IPS-NIHi11 (cell line): ENCODE data around the gene TENT4A.

Experiments
- DNase-seq: peaks from one replicate; pipeline ENCODE4 v3.0.0; 2012; ENCODE audit warnings: mixed read lengths, low spot score

Gene TENT4A

DNA sequence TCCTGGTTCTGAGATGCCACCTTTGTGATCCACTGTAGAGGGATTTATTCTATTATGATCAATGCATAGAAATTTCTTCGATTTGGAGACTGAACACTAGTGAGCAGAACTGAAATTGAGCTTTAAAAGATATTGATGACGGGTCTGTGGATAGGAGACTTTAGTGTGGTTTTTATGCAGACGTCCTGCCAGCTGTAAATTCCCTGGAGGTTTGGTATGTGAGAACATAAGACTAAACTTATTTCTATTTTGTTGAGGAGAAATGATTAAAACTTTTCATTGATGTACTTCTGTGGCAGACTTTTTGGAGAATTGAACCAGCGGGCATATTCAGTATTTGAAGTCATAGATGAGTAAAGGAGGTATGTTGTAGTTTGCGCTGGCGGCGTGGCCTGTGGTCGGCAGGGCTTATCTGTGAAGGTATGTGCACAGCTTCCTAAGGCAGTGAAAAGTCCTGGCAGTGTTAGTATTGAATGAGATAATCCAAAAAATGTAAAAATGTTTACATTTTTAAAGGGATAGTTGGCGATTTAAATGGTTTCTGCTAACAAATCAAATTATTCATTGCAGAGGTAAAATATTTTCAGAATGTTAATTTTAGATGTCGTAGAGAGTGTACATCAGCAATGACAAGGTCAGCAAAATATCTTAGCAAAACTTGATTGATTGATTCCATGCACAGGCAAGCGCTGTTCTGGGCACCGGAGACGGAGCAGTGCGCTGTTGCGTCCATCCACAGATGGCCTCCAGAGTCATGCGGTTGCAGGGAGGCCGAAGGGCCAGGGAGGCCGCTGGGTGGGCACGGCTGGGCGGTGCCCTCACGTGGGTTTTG, 20.4 kb downstream of the TENT4A start:
- no peak for DNase-seq

DNA sequence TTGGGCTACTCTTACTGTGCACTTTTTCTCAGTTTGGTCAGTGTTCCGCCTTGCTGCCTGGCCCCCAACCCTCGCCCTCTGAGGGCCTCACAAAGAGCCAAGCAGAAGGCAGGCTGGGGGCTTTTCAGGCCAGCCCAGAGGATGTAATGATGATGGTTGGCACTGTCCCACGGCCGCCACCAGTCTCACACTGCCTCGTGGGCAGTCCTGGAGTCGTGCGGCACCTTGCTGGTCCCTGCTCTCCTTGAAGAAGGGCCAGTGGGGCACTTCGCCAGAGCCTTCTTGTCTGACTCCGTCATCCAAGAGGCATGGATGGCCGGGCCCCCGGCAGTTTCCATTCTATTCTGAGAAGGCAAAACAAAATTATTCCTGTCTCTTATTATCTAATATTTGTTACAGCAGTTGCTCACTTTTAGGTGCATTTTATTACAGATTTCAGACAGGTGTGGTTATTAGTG, 21.0 kb downstream of the TENT4A start:
- DNase-seq = no peak

DNA sequence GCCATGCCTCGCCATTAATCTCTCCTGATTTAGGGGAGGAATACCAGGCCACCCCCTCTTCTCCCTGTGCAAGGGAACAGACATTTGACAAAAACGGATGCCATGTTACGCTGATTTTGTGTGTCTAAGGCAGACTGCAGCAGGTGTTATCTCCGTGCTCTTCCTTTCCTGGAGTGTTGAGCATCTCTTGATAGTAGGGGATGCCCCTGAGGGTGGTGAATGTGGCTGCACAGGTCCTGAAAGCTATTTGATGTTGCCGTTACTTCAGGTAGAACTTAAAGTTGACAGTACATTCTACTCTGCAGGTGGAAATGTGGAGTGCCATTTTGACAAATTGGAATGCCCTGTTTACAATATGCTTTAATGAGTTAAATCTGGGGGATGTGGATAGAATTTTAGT, 21.5 kb downstream of the TENT4A start:
- DNase-seq = no peak

DNA sequence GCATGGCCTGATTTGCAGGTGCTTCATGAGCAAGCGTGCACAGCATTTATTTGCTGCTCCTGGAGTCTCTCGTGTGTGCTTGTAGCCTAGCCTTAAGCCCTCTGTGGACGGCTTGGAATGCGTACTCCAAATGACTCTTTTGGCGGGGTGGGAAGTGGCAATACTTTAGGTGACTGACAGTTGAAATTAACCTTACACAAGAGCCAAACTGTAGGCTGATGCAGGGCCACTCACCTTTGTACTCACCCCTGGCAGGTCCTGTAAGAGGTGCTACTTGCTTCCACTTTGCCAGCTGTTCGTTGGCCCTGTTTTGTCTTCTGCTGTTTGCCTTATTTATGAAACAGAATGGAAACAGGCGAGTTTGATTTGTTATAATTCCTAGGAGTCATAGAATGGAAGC, 22.9 kb downstream of the TENT4A start:
- no peak for DNase-seq

DNA sequence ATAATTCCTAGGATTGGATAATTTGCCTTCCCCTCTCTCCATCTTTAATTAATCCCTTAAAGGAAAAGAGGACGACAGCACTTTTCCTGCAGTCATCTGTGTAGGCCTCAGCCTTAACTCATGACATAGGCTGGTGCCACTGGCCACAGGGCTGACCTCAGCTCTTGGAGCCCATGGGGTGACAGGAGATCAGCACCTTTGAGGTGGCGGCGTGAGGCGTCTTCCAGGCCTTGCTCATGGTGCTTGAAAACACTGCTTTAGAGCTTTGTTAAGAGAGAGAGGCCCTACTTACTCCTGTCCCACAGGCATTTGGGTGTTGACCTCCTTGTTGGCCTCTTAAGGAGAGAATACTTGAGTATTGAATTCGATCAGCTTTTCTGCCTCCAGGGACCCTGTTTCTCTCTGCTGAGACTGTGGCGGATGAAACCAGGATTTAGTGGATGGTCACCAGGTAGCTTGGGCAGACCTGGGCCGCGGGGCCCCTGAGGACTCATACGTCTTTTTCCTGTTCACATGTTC, 23.4 kb downstream of the TENT4A start:
- no peak for DNase-seq

DNA sequence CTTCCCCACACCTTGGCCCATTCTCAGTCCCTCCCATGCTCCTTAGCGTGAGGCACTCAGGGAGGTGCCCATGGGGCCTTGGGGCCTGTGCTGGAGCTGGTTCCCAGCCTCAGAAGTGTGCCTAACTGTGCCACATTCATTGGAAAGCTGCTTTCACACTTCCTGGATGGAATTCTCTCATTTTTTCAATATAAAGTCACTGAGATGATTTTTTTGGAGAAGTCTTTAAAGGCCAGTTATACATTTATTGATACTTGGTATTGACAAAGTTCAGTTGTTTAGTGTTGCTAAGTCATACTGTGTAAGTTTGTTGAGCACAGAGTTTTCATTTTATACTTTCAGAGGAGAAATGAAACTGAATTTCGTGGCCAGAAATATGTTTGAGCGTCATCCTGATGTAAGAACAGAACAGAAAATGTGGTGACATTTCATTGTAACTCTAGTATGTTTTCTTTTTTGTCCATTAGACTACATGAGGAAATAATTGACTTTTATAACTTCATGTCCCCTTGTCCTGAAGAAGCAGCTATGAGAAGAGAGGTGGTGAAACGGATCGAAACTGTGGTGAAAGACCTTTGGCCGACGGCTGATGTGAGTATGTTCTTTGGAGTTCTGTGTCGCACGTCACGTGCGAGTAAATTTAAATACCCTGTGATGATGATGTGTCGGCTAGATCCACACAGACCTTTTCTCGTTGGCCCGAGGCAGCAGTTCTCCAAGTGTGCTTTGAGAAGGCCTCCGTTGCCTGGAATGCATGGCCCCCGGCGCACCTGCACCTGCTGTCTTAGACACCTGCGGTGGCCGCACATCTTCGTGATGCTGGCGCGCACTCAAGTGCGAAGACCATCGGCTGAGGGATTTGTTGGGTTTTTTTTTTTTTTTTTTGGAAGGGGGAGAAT, 24.1 kb downstream of the TENT4A start:
- no peak for DNase-seq

DNA sequence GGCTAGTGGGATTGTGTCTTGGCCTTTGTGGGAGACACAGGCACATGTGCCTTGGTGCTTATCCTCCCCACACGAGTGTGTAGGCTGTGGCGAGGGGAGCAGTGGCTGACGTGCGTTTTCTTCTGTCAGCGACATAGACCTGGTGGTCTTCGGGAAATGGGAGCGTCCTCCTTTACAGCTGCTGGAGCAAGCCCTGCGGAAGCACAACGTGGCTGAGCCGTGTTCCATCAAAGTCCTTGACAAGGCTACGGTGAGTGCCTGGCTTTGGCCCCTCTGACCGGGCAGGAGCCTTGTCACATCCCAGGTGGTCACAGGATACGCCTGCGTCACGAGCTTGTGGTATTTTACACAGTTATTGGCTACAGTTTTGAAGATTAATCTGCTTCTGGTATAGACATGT, 26.4 kb downstream of the TENT4A start:
- no peak for DNase-seq

DNA sequence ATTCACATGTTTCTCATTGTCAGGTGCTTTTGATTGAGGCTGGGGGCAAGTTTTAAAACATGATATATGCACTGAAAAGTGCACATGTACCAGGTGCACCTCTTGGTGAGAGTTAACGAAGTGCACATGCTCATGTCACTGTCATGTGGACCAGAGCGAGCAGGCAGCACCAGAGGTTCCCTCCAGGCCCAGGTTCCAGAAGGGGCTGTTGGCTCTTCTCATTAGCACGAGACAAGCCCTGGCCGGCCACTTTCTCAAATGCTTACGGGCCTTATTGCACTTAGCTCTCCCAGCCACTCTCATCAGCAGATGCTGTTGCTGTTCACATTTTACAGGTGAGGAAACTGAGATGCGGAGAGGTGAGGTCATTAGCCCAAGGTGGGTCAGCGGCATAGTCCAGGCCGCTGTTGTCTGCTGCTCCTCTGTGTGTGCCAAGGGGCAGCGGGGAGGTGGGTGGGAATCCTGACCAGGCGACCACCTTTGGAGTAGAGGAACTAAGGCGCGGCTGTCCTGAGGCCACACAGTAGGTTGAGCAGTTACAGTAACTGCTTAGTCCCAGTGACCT, 27.4 kb downstream of the TENT4A start:
- DNase-seq = no peak

DNA sequence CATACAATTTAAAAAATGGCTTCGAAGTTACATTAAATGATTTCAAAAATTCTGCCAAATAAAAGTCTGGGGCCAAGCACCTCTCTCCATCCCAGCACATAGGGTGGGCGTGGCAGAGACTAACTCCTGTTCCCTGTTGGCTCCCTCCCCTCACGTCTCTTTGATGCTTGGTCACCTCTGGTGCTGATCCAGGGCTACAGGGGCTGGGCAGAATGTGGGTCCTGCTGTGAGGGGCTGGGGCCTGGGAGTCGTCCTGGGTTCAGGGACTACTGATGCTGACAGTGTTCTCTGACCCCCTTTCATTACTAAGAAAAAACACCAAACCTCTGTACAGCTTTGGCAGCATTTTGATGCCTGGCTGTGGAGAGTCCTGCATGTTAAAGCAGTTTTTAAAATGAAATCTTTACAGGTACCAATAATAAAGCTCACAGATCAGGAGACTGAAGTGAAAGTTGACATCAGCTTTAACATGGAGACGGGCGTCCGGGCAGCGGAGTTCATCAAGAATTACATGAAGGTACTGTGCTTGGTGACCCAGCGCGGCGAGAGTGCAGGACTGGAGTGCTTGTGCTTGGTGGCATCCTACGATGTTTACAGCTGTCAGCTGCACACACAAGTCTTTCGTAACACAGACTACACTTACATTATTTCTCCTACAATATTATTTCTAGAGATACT, 29.0 kb downstream of the TENT4A start:
- no peak for DNase-seq

DNA sequence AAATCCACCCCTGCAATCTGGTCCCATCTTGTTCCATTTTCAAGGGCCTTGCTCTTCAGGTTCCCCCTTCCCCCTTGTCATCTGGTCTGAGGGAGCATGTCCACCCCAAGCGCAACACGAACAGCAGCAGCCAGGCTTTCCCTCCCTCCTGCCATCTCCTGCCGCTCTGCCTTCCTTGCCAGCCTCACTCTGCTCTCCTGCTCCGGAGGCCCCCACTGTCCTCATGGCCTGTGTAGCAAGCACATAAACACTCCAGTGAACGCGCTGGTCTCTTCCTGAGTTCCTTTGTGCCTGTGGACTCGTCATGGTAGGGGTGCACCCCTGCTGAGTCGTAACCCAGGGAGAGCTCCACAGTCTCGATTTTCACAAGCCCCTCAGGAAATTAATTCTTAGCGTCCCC, 29.9 kb downstream of the TENT4A start:
- DNase-seq = no peak

DNA sequence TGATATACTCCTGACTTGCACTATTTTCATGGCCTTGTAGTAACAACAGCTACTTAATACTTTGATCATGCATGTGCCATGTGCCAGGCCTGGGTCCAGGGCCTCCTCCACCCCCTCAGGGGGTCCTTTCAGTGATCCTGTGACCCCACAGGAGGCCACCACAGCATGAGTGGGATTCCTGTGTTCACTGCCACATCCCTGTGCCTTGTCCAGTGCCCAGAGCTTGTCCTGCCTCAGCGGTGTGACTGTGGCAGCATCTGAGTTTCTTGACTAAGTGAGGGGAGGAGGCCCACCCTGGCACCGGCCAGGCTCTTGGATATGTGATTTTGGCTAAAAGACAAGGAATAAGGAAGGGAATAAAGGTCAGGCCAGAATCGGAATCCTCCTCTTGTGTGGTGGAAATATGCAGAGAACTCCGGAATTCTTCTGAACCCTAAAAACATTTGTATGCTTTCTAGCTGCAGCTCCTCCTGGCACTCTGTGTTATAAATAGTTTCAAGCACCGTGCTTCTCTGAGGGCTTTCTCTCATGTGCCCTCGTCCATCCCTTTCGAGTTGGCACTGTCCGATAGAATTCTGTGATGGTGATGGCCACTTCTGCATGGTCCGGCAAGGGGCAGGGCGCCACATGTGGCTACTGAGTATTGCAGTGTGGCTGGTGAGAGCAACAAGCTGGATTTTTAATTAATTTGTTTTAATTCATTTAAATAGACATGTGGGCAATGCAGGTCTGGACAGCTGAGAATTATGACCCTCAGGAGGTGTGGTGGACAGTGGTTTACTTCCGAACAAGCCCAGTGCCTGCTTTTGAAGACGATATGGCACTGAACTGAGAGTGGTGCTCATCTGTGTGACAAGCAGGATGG, 31.8 kb downstream of the TENT4A start:
- DNase-seq = no peak

DNA sequence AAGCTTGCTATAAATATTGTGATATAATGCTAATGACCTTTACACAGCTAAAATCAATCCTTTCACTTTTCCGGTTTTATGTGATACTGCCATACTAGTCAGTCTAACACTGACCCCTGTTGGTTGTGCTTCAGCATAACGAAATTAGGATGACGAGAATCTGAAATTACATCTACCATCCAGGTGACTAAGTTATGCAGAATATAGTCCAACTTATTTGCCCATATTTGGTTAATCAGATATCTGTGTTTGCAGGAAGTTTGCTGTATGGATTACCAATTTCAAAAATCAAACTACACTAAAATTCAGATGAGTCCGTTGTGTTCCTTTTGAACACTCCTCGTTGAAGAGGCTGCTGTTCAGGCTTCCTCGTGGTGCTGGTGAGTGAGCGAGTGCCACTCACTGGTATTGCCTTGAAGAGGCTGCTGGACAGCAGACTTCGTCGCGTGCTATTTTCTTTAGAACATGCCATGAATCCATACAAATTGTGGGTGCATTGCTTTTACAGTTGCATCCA, 32.5 kb downstream of the TENT4A start:
- DNase-seq = no peak

DNA sequence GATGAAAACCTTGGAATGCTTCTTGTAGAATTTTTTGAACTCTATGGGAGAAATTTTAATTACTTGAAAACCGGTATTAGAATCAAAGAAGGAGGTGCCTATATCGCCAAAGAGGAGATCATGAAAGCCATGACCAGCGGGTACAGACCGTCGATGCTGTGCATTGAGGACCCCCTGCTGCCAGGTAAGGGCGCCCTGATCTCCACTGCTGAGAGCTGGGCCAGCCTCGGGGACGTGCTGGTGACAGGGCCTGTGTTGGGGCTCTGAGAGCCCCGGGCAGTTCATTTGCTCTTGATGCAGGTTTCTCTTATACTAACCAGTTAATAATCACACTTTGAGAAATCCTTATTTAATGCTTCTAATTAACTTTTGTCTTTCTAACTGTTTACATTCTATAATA, 33.0 kb downstream of the TENT4A start:
- DNase-seq = no peak

DNA sequence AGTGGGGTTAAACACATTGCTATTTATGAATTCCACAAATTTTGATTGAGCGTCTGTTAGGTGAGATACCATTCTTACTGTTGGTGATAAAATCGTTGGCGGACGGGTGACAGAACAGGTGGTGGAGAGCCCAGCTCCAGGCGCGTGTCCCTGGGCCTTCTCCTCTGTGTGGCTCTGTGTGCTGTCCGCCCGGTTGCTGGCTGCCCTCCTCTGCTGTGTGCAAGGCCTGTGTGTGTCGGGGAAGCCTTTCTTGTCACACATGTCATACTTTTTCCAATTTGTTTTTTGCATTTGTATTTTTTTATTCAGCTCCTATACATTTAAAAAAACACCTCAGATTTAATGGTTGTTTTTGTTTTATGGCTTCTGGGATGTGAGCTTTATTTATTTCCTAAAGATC, 33.9 kb downstream of the TENT4A start:
- no peak for DNase-seq

DNA sequence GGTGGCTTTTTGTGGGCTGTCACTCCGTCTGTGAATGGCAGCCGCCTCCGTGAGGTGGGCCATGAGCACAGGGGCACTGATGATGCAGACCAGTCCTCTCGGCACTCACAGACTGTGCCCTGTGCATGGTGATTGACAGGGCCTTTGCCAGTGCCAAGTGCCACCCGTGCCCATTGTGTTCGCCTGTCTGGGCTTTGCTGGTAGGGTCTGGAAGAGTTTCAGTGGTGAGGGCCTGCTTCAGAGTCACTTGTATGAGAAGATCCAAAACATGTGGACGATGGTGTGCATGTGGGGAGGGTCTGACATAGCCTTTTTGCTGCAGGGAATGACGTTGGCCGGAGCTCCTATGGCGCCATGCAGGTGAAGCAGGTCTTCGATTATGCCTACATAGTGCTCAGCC, 34.9 kb downstream of the TENT4A start:
- no peak for DNase-seq

DNA sequence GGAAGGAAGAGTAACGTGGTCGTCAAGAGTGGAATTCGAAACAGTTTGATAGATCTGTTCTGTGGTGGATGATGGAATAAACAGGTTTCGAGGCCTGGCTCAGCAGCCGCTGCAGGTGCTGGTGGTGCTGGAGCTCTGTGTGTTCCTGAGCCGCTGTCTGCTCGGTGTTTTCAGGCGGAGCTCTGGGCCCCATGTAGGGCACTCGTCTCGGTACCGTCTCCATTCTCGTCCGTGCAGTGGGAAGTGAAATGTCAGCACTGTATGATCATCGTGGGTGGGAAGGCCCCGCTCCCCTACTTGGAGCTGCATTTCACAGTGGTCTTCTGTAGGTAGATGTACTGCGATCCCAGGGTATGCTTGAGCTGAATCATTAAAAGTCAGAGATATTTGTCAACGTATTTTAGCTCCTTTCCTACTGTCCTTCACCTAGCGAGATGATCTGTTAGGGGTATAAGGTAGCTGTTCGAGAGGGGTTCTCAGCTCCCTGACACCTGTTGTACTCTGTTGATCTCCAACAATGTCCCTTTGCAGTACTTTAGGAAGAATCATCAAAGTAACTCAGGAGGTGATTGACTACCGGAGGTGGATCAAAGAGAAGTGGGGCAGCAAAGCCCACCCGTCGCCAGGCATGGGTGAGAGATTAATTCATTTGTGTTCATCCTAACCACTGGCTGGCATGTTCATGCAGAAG, 35.9 kb downstream of the TENT4A start:
- DNase-seq = no peak

DNA sequence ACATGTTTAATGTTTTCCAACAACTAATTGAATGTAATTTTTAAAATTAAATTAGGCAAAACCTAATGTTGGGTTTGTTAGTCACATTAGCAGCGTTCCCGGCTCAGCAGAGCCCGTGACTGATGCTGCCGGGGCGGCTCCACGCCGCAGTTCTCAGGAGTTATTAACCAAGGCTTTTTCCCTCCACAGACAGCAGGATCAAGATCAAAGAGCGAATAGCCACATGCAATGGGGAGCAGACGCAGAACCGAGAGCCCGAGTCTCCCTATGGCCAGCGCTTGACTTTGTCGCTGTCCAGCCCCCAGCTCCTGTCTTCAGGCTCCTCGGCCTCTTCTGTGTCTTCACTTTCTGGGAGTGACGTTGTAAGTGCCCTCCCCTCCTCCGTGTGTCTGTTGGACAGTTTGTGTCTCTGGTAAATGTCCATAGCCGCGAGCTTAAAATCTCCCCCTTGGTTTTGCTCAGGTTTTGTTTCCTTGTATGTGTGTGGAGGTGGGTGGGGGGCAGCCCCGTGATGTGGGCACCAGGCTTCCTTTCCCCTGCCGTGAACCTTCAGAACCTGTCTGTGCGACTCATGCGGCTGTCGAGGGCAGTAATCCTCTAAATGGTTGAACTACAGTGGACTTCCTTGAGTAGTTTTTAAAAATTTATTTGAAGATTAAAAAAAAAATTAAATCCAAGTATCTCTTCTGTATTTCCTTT, 37.1 kb downstream of the TENT4A start:
- DNase-seq = no peak

DNA sequence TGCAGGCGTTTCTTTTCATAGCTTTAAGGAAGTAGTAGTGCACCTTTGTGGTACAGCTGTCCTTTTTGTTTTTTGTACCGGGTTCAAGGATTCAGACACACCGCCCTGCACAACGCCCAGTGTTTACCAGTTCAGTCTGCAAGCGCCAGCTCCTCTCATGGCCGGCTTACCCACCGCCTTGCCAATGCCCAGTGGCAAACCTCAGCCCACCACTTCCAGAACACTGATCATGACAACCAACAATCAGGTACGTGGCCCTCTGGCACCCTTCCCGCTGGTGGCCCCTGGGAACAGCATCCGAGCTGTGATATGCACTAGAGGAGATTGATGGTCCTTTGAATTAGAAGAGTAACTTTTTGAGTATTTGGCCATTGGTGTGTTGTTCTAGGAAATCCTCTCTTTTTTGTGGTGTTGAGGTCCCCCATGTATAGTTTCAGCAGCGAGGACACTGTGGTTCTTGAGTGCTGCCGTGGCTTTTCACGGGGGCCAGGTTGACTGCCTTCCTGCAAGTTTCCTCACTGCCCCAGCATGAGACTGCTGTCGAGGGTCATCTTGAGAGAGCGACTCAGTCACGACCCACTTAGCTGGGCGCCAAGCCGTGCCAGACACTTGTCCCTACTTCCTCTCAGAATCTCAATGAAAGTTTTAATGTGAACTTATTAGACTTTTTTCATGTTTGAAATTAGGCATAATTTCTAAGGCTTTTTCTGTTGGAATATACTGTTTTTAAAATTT, 37.9 kb downstream of the TENT4A start:
- no peak for DNase-seq

DNA sequence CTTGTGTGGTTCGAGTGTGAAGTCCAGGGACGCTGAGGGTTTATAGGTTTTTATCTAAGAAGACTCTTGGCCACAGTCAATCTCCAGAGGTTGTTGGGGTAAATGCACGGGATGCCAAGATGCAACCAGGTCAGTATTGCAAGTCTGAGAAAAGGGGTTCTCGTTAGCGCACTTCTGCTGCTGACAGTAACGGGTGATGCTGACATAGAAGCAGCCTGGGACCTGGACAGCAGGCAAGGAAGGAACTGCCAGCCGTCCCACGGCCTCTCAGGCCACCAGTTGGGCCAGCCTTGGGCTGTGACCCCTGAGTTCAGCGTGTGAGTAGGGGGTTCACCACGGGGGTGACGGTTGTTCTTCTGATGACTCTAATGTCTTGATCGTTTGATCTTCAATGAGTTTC, 39.0 kb downstream of the TENT4A start:
- no peak for DNase-seq
